Esophagus muscularis mucosa (tissue), 4 donors: ENCODE results near the gene RNF186. TPM values are rescaled to one million over a fixed set of nuclear protein-coding genes. Genes with fewer than 3 reads are reported as not detected.

Source experiments
- DNase-seq: peaks from one replicate; pipeline ENCODE4 v3.0.0-alpha.2; 2017; ENCODE audit errors: extremely low spot score
- H3K27ac ChIP-seq, 4 donors: fragments of 200-600 bp; sonication (generic); replicated peaks in 1 of 4; 1 replicate in 3 of 4; 2 replicates in 1 of 4; pipeline ENCODE4 v1.5.1; 2016 to 2019; ENCODE audit warnings: mild to moderate bottlenecking in 1 of 4
- H3K27me3 ChIP-seq, 4 donors: fragments of 200-600 bp; sonication (generic); one replicate each; pipeline versions ENCODE4 v1.5.1 to v1.6.0; 2016 to 2019
- H3K36me3 ChIP-seq, 4 donors: fragments of 200-600 bp; sonication (generic); one replicate each; pipeline ENCODE4 v1.5.1; 2016 to 2019
- H3K4me1 ChIP-seq, 4 donors: fragments of 200-600 bp; sonication (generic); one replicate each; pipeline ENCODE4 v1.5.1; 2016 to 2019
- H3K4me3 ChIP-seq, 4 donors: fragments of 200-600 bp; sonication (generic); 1 replicate in 2 of 4; 2 replicates in 2 of 4; pipeline ENCODE4 v1.5.1; 2016 to 2019; ENCODE audit warnings: mild to moderate bottlenecking in 4 of 4, moderate library complexity in 1 of 4
- H3K9me3 ChIP-seq, 4 donors: fragments of 200-600 bp; sonication (generic); 1 replicate in 3 of 4; 2 replicates in 1 of 4; pipeline ENCODE4 v1.5.1; 2016 to 2019
- CTCF ChIP-seq, 3 experiments: fragments of 200-600 bp in 2 of 3; fragments of 450-650 bp in 1 of 3; sonication (generic) in 2 of 3; IDR thresholded peaks; one replicate each; pipeline ENCODE4 v1.5.1; 2017 to 2019; ENCODE audit warnings: antibody characterized with exemption in 3 of 3, mild to moderate bottlenecking in 2 of 3, moderate library complexity in 1 of 3
- EP300 ChIP-seq: sonication (generic); formaldehyde crosslinking; IDR thresholded peaks from one replicate; pipeline ENCODE4 v1.6.1; 2017; ENCODE audit warnings: antibody characterized with exemption
- POLR2A ChIP-seq: fragments of 450-650 bp; IDR thresholded peaks from one replicate; pipeline ENCODE4 v1.6.1; 2017; ENCODE audit warnings: antibody characterized with exemption, moderate library complexity, mild to moderate bottlenecking, low read depth
- POLR2AphosphoS5 ChIP-seq, 2 donors: sonication (generic); formaldehyde crosslinking; IDR thresholded peaks; one replicate each; pipeline ENCODE4 v1.6.1; 2017; ENCODE audit warnings: antibody characterized with exemption in 2 of 2
- WGBS: methylation state at CpG from one replicate; pipeline ENCODE4 v1.1.5; 2018; 5-methylcytosine and 5-hydroxymethylcytosine counted together
- intact Hi-C: fragments of 100-400 bp; cut with DNase I; formaldehyde crosslinking; loops from one replicate; pipeline ENCODE4 v1.15.1; 2023
- total RNA-seq, 4 donors: library from RNA; depleted of rRNA; stranded (reverse); fragments of >200 nt; gene quantifications; one replicate each; pipeline versions ENCODE4 v1.1.0 to v1.2.1, GENCODE V29; 2016

RNF186 gene
- total RNA-seq, 4 donors from 2014 or later: not detected

- Histone ChIP-seq H3K27ac (no peak overlapping the region), H3K9me3 (no peaks in the 10 kb centered on the region), H3K36me3 (peaks cover 0 to 91% (median 50%) of the 10 kb centered on the region in 4 donors), H3K4me1 (no peaks in the 10 kb centered on the region), H3K27me3 (no peaks in the 10 kb centered on the region), H3K4me3 (no peak overlapping the region)
- no peak for DNase-seq
- no peak for TF ChIP-seq POLR2AphosphoS5 (IDR thresholded peaks at IDR 0.05)
- TF ChIP-seq CTCF (IDR thresholded peaks at IDR 0.05): no peak
- no peak for TF ChIP-seq EP300
- no peak for TF ChIP-seq POLR2A
- intact Hi-C loops: no loop called here
- WGBS: 86% methylated on average over 10 of the region's 10 CpGs
These were observed 44.5 kb downstream of the RNF186 start for GRCh38 chr1:19770436-19771190.

GRCh38 chr1:19769211-19769932, 45.7 kb downstream of the RNF186 start:
- TF ChIP-seq EP300 (no peak), CTCF (IDR thresholded peaks at IDR 0.05) (no peak), POLR2AphosphoS5 (IDR thresholded peaks at IDR 0.05) (no peak)
- Histone ChIP-seq H3K27ac (no peak overlapping the region), H3K4me3 (no peak overlapping the region), H3K36me3 (peaks cover under 1 to 88% (median 51%) of the 10 kb centered on the region in 4 donors), H3K27me3 (no peaks in the 10 kb centered on the region), H3K4me1 (no peaks in the 10 kb centered on the region), H3K9me3 (no peaks in the 10 kb centered on the region)
- no peak for DNase-seq
- intact Hi-C loops: no loop called here
- WGBS: 86% methylated on average over 10 of the region's 10 CpGs

GRCh38 chr1:19768353-19769210, 46.5 kb downstream of the RNF186 start:
- no peak overlapping the region for H3K4me3 ChIP-seq
- 89% methylated on average over 17 of the region's 18 CpGs for WGBS
- H3K9me3 ChIP-seq: no peaks in the 10 kb centered on the region
- TF ChIP-seq CTCF (IDR thresholded peaks at IDR 0.05) (no peak), POLR2AphosphoS5 (IDR thresholded peaks at IDR 0.05) (no peak), EP300 (no peak), POLR2A (no peak)
- DNase-seq: no peak
- peaks cover 6 to 88% (median 53%) of the 10 kb centered on the region in 4 donors for H3K36me3 ChIP-seq
- intact Hi-C loops: no loop called here
- H3K4me1 ChIP-seq: no peaks in the 10 kb centered on the region
- no peaks in the 10 kb centered on the region for H3K27me3 ChIP-seq
- no peak overlapping the region for H3K27ac ChIP-seq

- H3K4me3 ChIP-seq: no peak overlapping the region
- WGBS: 83% methylated on average over 10 of the region's 10 CpGs
- no peaks in the 10 kb centered on the region for H3K4me1 ChIP-seq
- TF ChIP-seq POLR2A (no peak), EP300 (no peak), CTCF (IDR thresholded peaks at IDR 0.05) (no peak), POLR2AphosphoS5 (IDR thresholded peaks at IDR 0.05) (no peak)
- no peak for DNase-seq
- H3K27me3 ChIP-seq: no peaks in the 10 kb centered on the region
- peaks cover 6 to 58% (median 32%) of the 10 kb centered on the region in 4 donors for H3K36me3 ChIP-seq
- H3K9me3 ChIP-seq: no peaks in the 10 kb centered on the region
- intact Hi-C loops: no loop called here
- no peak overlapping the region for H3K27ac ChIP-seq
These were observed 49.5 kb downstream of the RNF186 start for GRCh38 chr1:19765623-19766022.
